ENCODE results near the gene ITFG1. TPM values are rescaled to one million over a fixed set of nuclear protein-coding genes. Genes with fewer than 3 reads are reported as not detected.
A peak's percentile ranks its signal among the peaks of the same experiment; 100 is the strongest.
"Not testable (repeated sequence)": the region's sequence is repeated elsewhere in the genome, so short reads cannot be mapped to it uniquely, and the experiment has no call there.

ITFG1 gene
- total and polyA plus RNA-seq, 9 of the 15 experiments (the other 6 are each of a cell fraction or from before 2014, with no cell fraction given), result 17.1 to 83.5 (median 35.8) TPM

- TF ChIP-seq FOXM1 (IDR thresholded peaks at IDR 0.05; ENCODE audit: low read depth) (peak; percentile 86), DPF2 (IDR thresholded peaks at IDR 0.05) (peak; percentile 99), EP400 (IDR thresholded peaks at IDR 0.05) (peak; percentile 71), MTA2 (IDR thresholded peaks at IDR 0.05; ENCODE audit: low read depth) (peak; percentile 88), LEF1 (IDR thresholded peaks at IDR 0.05) (peak; percentile 89), ZBTB11 (CRISPR knock-in tag; IDR thresholded peaks at IDR 0.05) (0 out of 6 replicates have a peak, but pooled peaks of 1 of the 3 experiments have one; percentile 40), L3MBTL2 (IDR thresholded peaks at IDR 0.05) (0 out of 2 replicates have a peak, but pooled peaks have one; percentile 17), NR4A1 (tag; IDR thresholded peaks at IDR 0.05) (0 out of 2 replicates have a peak, but pooled peaks have one; percentile 24), JUND (IDR thresholded peaks at IDR 0.05; ENCODE audit: borderline replicate concordance, low read depth, low read length) (peak; percentile 71; the same call in 1 of the 2 replicates), JUND (tag; IDR thresholded peaks at IDR 0.05; ENCODE audit: borderline replicate concordance, low read depth, low read length) (peak; percentile 36; the same call in 1 of the 3 replicates), GATA2 (CRISPR knock-in tag; IDR thresholded peaks at IDR 0.05) (peak; percentile 90), MAFG (tag; conservative IDR thresholded peaks at IDR 0.05) (peak; percentile 96), NFE2 (IDR thresholded peaks at IDR 0.05; ENCODE audit: low read depth) (peak; percentile 95)
- not testable (repeated sequence) for TF ChIP-seq FOXM1 (CRISPR knock-in tag; IDR thresholded peaks at IDR 0.05; ENCODE audit: low read depth); NR4A1 (CRISPR knock-in tag; IDR thresholded peaks at IDR 0.05)
- TF ChIP-seq, protein P1, sequence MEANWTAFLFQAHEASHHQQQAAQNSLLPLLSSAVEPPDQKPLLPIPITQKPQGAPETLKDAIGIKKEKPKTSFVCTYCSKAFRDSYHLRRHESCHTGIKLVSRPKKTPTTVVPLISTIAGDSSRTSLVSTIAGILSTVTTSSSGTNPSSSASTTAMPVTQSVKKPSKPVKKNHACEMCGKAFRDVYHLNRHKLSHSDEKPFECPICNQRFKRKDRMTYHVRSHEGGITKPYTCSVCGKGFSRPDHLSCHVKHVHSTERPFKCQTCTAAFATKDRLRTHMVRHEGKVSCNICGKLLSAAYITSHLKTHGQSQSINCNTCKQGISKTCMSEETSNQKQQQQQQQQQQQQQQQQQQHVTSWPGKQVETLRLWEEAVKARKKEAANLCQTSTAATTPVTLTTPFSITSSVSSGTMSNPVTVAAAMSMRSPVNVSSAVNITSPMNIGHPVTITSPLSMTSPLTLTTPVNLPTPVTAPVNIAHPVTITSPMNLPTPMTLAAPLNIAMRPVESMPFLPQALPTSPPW (CRISPR knock-in tag; IDR thresholded peaks at IDR 0.05), result peak; percentile 44
- TF ChIP-seq, protein P2, sequence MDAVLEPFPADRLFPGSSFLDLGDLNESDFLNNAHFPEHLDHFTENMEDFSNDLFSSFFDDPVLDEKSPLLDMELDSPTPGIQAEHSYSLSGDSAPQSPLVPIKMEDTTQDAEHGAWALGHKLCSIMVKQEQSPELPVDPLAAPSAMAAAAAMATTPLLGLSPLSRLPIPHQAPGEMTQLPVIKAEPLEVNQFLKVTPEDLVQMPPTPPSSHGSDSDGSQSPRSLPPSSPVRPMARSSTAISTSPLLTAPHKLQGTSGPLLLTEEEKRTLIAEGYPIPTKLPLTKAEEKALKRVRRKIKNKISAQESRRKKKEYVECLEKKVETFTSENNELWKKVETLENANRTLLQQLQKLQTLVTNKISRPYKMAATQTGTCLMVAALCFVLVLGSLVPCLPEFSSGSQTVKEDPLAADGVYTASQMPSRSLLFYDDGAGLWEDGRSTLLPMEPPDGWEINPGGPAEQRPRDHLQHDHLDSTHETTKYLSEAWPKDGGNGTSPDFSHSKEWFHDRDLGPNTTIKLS (IDR thresholded peaks at IDR 0.05; ENCODE audit: borderline replicate concordance, low read depth), result peak; percentile 46; the same call in 1 of the 2 replicates
- TF ChIP-seq, protein P3, sequence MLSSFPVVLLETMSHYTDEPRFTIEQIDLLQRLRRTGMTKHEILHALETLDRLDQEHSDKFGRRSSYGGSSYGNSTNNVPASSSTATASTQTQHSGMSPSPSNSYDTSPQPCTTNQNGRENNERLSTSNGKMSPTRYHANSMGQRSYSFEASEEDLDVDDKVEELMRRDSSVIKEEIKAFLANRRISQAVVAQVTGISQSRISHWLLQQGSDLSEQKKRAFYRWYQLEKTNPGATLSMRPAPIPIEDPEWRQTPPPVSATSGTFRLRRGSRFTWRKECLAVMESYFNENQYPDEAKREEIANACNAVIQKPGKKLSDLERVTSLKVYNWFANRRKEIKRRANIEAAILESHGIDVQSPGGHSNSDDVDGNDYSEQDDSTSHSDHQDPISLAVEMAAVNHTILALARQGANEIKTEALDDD (IDR thresholded peaks at IDR 0.05), result peak; percentile 56; the same call in 1 of the 2 replicates
- TF ChIP-seq, protein P4, sequence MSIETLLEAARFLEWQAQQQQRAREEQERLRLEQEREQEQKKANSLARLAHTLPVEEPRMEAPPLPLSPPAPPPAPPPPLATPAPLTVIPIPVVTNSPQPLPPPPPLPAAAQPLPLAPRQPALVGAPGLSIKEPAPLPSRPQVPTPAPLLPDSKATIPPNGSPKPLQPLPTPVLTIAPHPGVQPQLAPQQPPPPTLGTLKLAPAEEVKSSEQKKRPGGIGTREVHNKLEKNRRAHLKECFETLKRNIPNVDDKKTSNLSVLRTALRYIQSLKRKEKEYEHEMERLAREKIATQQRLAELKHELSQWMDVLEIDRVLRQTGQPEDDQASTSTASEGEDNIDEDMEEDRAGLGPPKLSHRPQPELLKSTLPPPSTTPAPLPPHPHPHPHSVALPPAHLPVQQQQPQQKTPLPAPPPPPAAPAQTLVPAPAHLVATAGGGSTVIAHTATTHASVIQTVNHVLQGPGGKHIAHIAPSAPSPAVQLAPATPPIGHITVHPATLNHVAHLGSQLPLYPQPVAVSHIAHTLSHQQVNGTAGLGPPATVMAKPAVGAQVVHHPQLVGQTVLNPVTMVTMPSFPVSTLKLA (conservative IDR thresholded peaks at IDR 0.05), result peak; percentile 56 to 82
These were observed 7.3 kb upstream of the ITFG1 start (continued) for GRCh38 chr16:47468070-47468689.
